Muscle layer of duodenum (tissue), 2 donors: Measurements from ENCODE around the gene AGAP2.

Source experiments
- H3K27ac ChIP-seq: one replicate; pipeline ENCODE4 v1.7.0; 2013; ENCODE audit warnings: mild to moderate bottlenecking, low read length
- H3K27me3 ChIP-seq: one replicate; pipeline ENCODE4 v1.7.0; 2013; ENCODE audit warnings: low read depth, mild to moderate bottlenecking, control low read depth, low read length
- H3K36me3 ChIP-seq, 2 donors: one replicate each; pipeline ENCODE4 v1.7.0; 2013; ENCODE audit warnings: low read length in 2 of 2, control low read depth in 1 of 2, mild to moderate bottlenecking in 1 of 2; ENCODE audit not compliant: insufficient read depth in 2 of 2, control insufficient read depth in 1 of 2
- H3K4me1 ChIP-seq, 2 donors: one replicate each; pipeline ENCODE4 v1.7.0; 2013; ENCODE audit warnings: low read length in 2 of 2, mild to moderate bottlenecking in 2 of 2, control low read depth in 1 of 2, moderate library complexity in 1 of 2; ENCODE audit not compliant: insufficient read depth in 2 of 2, control insufficient read depth in 1 of 2
- H3K4me3 ChIP-seq, 2 donors: one replicate each; pipeline ENCODE4 v1.7.0; 2013; ENCODE audit warnings: low read length in 2 of 2, low read depth in 1 of 2, mild to moderate bottlenecking in 1 of 2
- H3K9me3 ChIP-seq, 2 donors: one replicate each; pipeline ENCODE4 v1.7.0; 2013; ENCODE audit warnings: low read length in 2 of 2, control low read depth in 1 of 2, mild to moderate bottlenecking in 1 of 2; ENCODE audit not compliant: control insufficient read depth in 1 of 2
- donor health status: healthy.

Gene AGAP2

DNA sequence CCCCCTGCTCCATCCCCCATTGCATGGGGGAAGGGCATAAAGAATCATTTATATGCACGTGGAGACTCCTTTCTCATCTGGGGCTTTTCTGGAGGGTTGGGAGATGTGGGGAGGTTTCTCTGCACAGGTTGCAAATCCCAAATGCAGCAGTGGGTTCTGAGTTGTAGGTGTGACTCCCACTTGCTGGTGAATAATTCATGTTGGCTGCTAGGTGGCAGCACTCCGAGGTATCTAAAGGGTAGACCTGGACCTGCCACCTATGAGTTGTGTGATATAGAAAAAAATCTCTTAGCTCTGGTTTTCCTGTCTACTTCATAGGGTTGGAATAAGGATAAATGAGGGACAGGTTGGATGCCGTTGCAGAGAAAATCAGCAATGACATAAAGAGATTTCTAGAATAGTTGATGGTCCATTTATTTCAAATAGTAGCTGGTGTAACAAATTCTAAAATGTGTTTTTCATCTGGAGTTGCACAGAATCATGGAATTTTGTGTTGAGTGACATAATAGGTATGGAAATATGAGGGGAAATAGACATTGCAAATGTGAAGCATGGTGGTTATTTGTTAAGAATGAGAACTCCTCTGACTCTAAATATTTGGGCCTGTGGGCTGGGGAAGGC, 20.9 kb upstream of the AGAP2 start:
- Histone ChIP-seq H3K27ac (no peak overlapping the region), H3K4me1 (peaks cover 2 to 16% of the 10 kb centered on the region in 2 donors), H3K27me3 (peaks cover 10% of the 10 kb centered on the region), H3K9me3 (no peaks in the 10 kb centered on the region), H3K4me3 (no peak overlapping the region), H3K36me3 (peaks cover 10 to 20% of the 10 kb centered on the region in 2 donors)

DNA sequence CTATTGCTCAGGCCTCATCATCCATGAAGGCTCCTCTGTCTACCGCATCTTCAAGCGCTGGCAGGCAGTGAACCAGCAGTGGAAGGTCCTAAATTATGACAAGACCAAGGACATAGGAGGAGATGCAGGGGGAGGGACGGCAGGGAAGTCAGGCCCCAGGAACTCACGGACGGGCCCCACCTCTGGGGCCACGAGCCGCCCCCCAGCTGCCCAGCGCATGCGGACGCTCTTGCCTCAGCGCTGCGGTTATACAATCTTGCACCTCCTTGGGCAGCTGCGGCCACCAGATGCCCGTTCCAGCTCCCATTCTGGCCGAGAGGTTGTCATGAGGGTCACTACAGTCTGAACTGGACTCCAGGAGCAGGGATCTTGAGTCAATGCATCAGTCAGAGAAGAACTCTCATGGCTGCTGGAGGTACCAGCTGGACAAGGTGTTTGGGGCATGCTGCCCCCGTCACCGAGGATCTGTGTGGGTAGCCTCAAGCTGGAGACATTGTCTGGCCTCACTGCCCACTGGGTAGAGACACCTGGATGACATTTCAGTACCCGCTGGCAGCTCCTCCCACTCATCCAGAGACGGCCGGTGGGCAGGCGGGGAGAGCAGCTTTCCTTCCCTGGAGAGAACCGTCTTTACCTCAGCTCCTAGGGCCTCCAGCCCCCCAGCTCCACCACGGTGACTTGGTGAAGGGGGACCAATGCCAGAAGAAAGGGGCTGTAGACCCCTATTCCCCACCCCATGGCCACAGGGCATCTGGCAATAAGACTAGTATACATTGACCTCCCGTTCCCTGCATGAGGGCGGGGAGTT, 20.2 kb upstream of the AGAP2 start:
- Histone ChIP-seq H3K36me3 (peaks cover 10 to 20% of the 10 kb centered on the region in 2 donors), H3K27ac (no peak overlapping the region), H3K4me1 (peaks cover 5 to 20% of the 10 kb centered on the region in 2 donors), H3K27me3 (peaks cover 3% of the 10 kb centered on the region), H3K4me3 (no peak overlapping the region), H3K9me3 (no peaks in the 10 kb centered on the region)

DNA sequence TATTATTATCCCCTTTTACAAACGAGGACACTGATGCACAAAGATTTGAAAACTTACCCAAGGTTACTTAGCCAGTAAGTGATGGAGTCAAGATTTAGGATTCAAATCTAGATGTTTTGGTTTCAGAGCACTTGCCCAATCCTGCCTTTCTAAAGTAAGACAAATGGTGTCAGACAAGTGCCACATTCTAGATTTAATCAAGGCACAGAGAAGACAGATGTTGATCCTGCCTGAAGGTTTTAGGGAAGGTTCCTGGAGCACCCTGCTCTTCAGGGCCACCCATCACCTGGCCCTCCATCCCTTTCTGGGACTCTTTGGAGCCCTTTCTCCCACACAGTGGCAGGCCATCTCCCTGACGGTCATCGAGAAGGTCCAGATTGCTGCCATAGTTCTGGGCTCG, 19.2 kb upstream of the AGAP2 start:
- Histone ChIP-seq H3K36me3 (peaks cover 10 to 20% of the 10 kb centered on the region in 2 donors), H3K4me3 (no peak overlapping the region), H3K4me1 (peaks cover 8 to 23% of the 10 kb centered on the region in 2 donors), H3K27ac (no peak overlapping the region), H3K27me3 (no peaks in the 10 kb centered on the region), H3K9me3 (no peaks in the 10 kb centered on the region)

DNA sequence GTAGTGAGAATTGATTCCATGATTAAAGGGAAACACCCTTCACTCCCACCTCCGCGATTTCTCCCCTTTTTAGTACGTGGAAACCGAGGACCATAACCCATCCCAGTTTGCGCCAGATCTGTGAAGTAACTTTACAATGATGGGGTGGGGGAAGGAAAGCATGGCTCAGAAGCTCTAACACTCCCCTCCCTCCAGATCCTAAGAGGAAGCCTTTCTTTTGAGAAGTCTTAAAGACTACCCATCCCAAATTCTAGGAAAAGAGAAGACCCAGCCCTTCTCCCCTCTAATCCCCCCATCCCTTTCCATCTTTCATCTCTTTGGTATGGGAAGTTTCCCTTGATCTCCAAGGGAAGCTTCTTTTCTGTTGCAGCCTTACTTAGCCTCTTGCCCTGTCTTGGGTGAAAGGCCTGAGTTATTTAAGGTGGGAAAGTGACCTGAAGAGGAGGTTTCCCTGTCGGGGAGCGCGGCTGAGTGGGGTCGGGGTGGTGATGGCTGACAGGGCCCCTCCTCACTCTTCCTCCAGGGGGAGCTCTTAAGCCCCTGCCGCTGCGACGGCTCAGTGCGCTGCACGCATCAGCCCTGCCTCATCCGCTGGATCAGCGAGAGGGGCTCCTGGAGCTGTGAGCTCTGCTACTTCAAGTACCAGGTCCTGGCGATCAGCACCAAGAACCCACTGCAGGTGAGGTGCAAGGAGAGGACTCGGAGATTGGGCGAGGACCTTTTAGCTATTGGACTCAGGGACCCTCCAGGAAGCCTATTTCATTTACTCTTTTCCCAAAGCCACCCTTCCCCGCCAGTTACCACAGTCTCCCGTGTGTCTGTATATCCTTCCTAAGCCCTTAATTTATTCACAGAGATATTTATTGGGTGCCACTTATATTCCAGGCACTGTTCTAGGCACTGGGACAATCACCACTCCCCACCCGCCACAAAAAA, 18.1 kb upstream of the AGAP2 start:
- H3K27ac ChIP-seq, result no peak overlapping the region
- peak overlapping the region in 1 of 2 donors; percentile 60 for H3K4me3 ChIP-seq

DNA sequence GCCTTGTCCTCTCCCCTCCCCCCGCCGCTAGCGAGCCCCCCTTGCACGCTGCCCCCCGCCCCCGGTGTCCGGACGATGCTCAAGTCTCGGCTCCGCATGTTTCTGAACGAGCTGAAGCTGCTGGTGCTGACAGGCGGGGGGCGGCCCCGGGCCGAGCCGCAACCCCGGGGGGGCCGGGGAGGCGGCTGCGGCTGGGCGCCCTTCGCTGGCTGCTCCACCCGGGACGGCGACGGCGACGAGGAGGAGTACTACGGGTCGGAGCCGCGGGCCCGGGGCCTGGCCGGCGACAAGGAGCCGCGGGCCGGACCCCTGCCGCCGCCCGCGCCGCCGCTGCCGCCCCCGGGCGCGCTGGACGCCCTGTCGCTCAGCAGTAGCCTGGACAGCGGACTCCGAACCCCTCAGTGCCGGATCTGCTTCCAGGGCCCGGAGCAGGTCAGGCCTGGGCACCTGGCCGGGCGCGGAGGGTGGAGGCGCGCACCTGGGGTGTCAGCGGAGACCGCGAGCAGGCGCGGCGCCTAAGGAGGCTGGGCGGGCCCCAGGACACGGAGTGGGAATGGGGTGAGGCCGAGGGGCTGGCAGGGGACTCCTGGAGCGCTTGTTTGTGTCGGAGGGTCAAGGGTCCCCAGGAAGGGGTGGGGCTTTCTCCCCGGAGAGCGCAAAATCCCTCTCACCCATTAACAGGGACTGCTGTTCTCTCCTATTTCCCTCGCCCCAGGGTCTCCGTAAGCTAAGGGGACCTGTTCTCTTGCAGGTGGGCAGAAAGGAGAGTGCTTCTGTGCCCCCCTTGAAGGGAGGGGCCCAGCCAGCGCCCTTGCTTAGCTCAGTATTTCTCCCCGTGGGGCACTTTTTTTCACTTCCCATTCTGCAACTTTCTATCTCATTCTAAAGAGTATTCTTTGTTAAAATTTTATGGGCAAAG, 17.2 kb upstream of the AGAP2 start:
- Histone ChIP-seq H3K36me3 (peaks cover 10 to 24% of the 10 kb centered on the region in 2 donors), H3K4me3 (peak overlapping the region; percentile 60 to 72), H3K27me3 (no peaks in the 10 kb centered on the region), H3K27ac (no peak overlapping the region), H3K4me1 (peaks cover 16 to 35% of the 10 kb centered on the region in 2 donors), H3K9me3 (no peaks in the 10 kb centered on the region)

More for the DNA sequence above, 18.1 kb upstream of the AGAP2 start:
- Histone ChIP-seq H3K9me3 (no peaks in the 10 kb centered on the region), H3K36me3 (peaks cover 10 to 23% of the 10 kb centered on the region in 2 donors), H3K4me1 (peaks cover 9 to 26% of the 10 kb centered on the region in 2 donors), H3K27me3 (no peaks in the 10 kb centered on the region)

DNA sequence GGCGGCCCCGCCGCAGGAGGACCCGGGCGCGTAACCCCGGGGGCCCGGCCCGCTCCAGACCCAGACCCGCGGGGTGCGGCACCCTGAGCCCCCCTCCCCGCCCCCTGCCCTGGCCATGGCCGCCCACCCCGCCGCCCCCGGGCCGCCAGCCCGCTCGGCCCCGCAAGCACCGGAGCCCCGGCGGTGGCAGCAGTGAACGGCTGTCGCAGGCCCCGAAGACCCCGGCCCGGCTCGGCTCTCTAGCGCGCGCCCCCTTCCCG, 16.6 kb upstream of the AGAP2 start:
- peaks cover 16 to 38% of the 10 kb centered on the region in 2 donors for H3K4me1 ChIP-seq
- peaks cover 10 to 30% of the 10 kb centered on the region in 2 donors for H3K36me3 ChIP-seq
- peak overlapping the region in 1 of 2 donors; percentile 72 for H3K4me3 ChIP-seq
- H3K27me3 ChIP-seq, result no peaks in the 10 kb centered on the region
- H3K27ac ChIP-seq, result no peak overlapping the region
- H3K9me3 ChIP-seq, result no peaks in the 10 kb centered on the region

DNA sequence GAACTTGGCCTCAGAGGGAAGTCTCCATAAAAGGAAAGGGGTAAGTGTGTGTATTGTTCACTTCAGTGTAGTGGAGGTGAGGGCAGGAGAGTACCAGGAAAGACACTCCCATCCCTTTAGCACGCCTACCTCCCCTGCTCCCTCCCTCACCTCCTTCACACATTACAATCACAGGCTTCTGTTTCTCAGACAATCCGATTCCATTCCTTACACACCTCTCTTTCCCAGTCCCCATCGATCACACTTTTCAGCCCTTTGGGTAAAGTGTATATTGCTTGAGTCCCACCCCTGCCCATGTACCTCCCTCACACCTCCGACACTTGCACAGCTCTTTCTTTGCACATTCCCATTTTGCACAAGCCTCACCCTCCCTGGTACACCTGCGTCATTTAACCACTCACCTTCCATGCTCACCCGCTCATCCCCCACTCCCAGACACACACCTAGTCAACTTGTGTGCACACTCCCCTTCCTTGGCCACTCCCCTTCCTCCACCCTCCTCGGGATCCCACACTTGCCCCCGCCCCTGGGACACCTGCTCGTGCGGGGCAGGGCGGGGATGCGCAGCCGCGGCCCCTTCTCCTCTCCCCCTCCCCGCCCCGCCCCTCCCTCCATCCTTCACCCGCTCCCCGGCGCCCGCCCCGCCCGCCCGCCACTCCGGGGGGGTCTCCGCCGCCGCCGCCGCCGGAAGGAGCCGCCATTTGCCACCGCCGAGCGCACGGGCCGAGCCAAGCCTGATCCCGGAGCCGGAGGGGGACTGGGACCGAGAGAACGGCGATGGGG, 16.1 kb upstream of the AGAP2 start, which contains the start of gene MARCHF9:
TSS of gene MARCHF9 (plus strand) at position 693 of the 783 bp plus-strand sequence. CDS start 426 bp downstream, outside the sequence.
- Histone ChIP-seq H3K27ac (no peak within 1 kb of the TSS), H3K27me3 (no peaks in the 10 kb centered on the region), H3K9me3 (no peaks in the 10 kb centered on the region), H3K4me3 (peak within 1 kb of the TSS; percentile 63 to 72), H3K4me1 (peaks cover 16 to 38% of the 10 kb centered on the region in 2 donors), H3K36me3 (peaks cover 10 to 31% of the 10 kb centered on the region in 2 donors)

DNA sequence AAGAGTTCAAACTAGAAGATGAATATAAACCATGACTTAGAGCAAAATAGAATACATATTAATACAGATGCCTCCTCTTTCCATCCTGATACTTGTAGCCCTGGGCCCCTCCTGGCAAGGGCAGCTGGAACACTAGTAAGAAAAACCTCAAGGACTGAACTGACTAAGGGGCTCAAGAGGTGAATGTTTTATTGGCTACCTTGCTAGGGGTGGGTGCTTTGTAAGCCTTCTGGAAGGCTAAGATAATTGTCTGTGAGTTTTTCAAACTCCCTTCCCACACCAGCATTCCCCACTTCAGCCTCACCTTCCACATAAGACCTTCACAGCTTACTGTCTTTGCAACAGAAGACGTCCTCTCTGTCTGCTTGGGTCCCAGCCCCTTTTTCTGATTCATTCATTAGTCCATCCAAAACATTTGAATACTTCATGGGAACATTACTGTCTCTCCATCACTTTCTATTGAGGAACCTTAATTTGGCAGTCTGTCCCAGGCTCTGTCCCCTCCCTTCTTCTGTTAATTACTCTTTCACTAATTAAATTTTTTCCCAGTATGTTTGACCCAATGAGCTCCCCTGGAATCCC, 15.3 kb upstream of the AGAP2 start:
- peaks cover 16 to 38% of the 10 kb centered on the region in 2 donors for H3K4me1 ChIP-seq
- no peak overlapping the region for H3K27ac ChIP-seq
- peaks cover 16 to 31% of the 10 kb centered on the region in 2 donors for H3K36me3 ChIP-seq
- H3K4me3 ChIP-seq, result peak overlapping the region in 1 of 2 donors; percentile 72
- H3K9me3 ChIP-seq, result no peaks in the 10 kb centered on the region
- H3K27me3 ChIP-seq, result no peaks in the 10 kb centered on the region

DNA sequence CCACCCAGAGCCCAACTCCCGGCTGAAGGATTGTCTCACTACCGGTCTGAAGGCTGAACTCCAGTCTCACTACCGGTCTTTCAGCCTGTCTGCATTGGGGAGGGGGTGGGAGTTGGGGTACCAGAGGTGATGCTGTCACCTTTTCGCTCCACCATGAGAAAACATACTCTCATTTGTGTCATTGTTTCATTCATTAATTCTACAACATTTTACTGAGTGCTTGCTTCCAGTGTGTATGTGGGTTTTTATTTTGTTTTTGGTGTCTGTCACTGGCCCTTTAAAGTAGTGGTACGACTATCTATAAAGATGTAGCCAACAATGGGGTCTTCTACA, 14.1 kb upstream of the AGAP2 start:
- H3K27me3 ChIP-seq, result no peaks in the 10 kb centered on the region
- H3K27ac ChIP-seq, result peak overlapping the region; percentile 53
- no peaks in the 10 kb centered on the region for H3K9me3 ChIP-seq
- peaks cover 16 to 38% of the 10 kb centered on the region in 2 donors for H3K4me1 ChIP-seq
- peak overlapping the region; percentile 43 to 83 for H3K4me3 ChIP-seq
- H3K36me3 ChIP-seq, result peaks cover 8 to 30% of the 10 kb centered on the region in 2 donors
